ENCODE measurements around the gene HPSE2. TPM values are rescaled to one million over a fixed set of nuclear protein-coding genes. Genes with fewer than 3 reads are reported as not detected.

The HPSE2 gene
- total RNA-seq, 1 experiment from 2014 or later = not detected

GRCh38 chr10:98483658-98484057 is 752.0 kb downstream of the HPSE2 start:
- ChIA-PET POLR2A (ENCODE audit: unreplicated experiment) (no interaction called here), CTCF (no interaction called here)
- Histone ChIP-seq H3K27me3 (ENCODE audit: insufficient read depth, low read depth) (no peaks in the 10 kb centered on the region), H3K79me2 (ENCODE audit: low read depth) (no peaks in the 10 kb centered on the region), H4K20me1 (ENCODE audit: insufficient read depth) (no peaks in the 10 kb centered on the region), H3K27ac (no peak overlapping the region), H3K9me3 (ENCODE audit: insufficient read depth, low read depth) (no peaks in the 10 kb centered on the region), H2AFZ (no peak overlapping the region), H3K36me3 (ENCODE audit: low read depth) (no peaks in the 10 kb centered on the region), H3K4me3 (no peak overlapping the region), H3F3A (ENCODE audit: insufficient read depth, low read depth) (no peaks in the 10 kb centered on the region), H3K4me2 (no peak overlapping the region), H3K9me2 (ENCODE audit: insufficient read depth) (no peaks in the 10 kb centered on the region), H3K4me1 (replicated peaks; ENCODE audit: insufficient read depth) (no peaks in the 10 kb centered on the region)
- no TSS peak for BruUV-seq (replicated peaks)
- no peak for DNase-seq
- intact Hi-C loops (cut with micrococcal nuclease; ENCODE audit: unreplicated experiment) = no loop called here
- TF ChIP-seq, protein P1, sequence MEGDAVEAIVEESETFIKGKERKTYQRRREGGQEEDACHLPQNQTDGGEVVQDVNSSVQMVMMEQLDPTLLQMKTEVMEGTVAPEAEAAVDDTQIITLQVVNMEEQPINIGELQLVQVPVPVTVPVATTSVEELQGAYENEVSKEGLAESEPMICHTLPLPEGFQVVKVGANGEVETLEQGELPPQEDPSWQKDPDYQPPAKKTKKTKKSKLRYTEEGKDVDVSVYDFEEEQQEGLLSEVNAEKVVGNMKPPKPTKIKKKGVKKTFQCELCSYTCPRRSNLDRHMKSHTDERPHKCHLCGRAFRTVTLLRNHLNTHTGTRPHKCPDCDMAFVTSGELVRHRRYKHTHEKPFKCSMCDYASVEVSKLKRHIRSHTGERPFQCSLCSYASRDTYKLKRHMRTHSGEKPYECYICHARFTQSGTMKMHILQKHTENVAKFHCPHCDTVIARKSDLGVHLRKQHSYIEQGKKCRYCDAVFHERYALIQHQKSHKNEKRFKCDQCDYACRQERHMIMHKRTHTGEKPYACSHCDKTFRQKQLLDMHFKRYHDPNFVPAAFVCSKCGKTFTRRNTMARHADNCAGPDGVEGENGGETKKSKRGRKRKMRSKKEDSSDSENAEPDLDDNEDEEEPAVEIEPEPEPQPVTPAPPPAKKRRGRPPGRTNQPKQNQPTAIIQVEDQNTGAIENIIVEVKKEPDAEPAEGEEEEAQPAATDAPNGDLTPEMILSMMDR (conservative IDR thresholded peaks at IDR 0.05) = no peak
- no peak for TF ChIP-seq EZH2 (IDR thresholded peaks at IDR 0.05; ENCODE audit: low read depth)

DNA sequence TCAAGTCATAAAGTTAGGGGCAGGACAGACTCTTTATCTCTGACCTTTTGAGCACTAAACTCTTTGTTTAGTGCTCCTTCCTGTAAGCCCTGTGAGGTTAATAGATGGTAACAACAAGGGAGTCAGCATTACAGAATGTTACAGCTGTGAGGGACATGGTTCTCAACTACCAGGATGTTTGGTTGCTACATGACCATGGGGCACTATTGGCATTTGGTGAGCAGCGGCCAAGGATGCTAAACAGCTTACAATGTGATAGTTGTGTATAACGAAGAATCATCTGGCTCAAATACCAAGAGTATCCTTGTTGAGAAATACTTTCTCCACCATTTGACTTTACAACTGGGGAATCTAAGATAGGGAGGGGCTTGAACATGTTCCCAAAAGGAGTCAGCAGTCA is 753.6 kb downstream of the HPSE2 start:
- H3F3A ChIP-seq (ENCODE audit: insufficient read depth, low read depth) = no peaks in the 10 kb centered on the region
- H3K4me3 ChIP-seq = no peak overlapping the region
- ChIA-PET POLR2A (ENCODE audit: unreplicated experiment) (interaction anchor here (0.6 kb wide), 1 partner anchor 229 kb away, joined by 3 read pairs; no protein-coding TSS in a partner anchor), CTCF (no interaction called here)
- H3K36me3 ChIP-seq (ENCODE audit: low read depth) = no peaks in the 10 kb centered on the region
- no peak for DNase-seq
- no peaks in the 10 kb centered on the region for H3K9me2 ChIP-seq (ENCODE audit: insufficient read depth)
- H2AFZ ChIP-seq = no peak overlapping the region
- no peak overlapping the region for H3K27ac ChIP-seq
- no peak overlapping the region for H3K4me2 ChIP-seq
- no peaks in the 10 kb centered on the region for H3K9me3 ChIP-seq (ENCODE audit: insufficient read depth, low read depth)
- BruUV-seq (replicated peaks) = no TSS peak
- no peaks in the 10 kb centered on the region for H3K27me3 ChIP-seq (ENCODE audit: insufficient read depth, low read depth)
- no peaks in the 10 kb centered on the region for H3K4me1 ChIP-seq (replicated peaks; ENCODE audit: insufficient read depth)
- H3K79me2 ChIP-seq (ENCODE audit: low read depth) = no peaks in the 10 kb centered on the region
- no peak for TF ChIP-seq EZH2 (IDR thresholded peaks at IDR 0.05; ENCODE audit: low read depth)
- TF ChIP-seq, protein P1 (conservative IDR thresholded peaks at IDR 0.05) = no peak
- intact Hi-C loops (cut with micrococcal nuclease; ENCODE audit: unreplicated experiment) = no loop called here
- no peaks in the 10 kb centered on the region for H4K20me1 ChIP-seq (ENCODE audit: insufficient read depth)

- no peaks in the 10 kb centered on the region for H3K79me2 ChIP-seq (ENCODE audit: low read depth)
- no peaks in the 10 kb centered on the region for H3K36me3 ChIP-seq (ENCODE audit: low read depth)
- no peak overlapping the region for H3K4me3 ChIP-seq
- no peaks in the 10 kb centered on the region for H3F3A ChIP-seq (ENCODE audit: insufficient read depth, low read depth)
- no peaks in the 10 kb centered on the region for H3K9me2 ChIP-seq (ENCODE audit: insufficient read depth)
- no peak for DNase-seq
- H3K4me1 ChIP-seq (replicated peaks; ENCODE audit: insufficient read depth) = no peaks in the 10 kb centered on the region
- ChIA-PET POLR2A (ENCODE audit: unreplicated experiment) (no interaction called here), CTCF (no interaction called here)
- BruUV-seq (replicated peaks) = no TSS peak
- H3K27me3 ChIP-seq (ENCODE audit: insufficient read depth, low read depth) = no peaks in the 10 kb centered on the region
- no peaks in the 10 kb centered on the region for H3K9me3 ChIP-seq (ENCODE audit: insufficient read depth, low read depth)
- H2AFZ ChIP-seq = no peak overlapping the region
- intact Hi-C loops (cut with micrococcal nuclease; ENCODE audit: unreplicated experiment) = no loop called here
- H3K4me2 ChIP-seq = no peak overlapping the region
- H4K20me1 ChIP-seq (ENCODE audit: insufficient read depth) = no peaks in the 10 kb centered on the region
- TF ChIP-seq, protein P1 (conservative IDR thresholded peaks at IDR 0.05) = no peak
- no peak for TF ChIP-seq EZH2 (IDR thresholded peaks at IDR 0.05; ENCODE audit: low read depth)
- H3K27ac ChIP-seq = no peak overlapping the region
These were observed 754.2 kb downstream of the HPSE2 start for GRCh38 chr10:98481404-98481945.

Measured in PC-9 (cell line).